H9 (cell line): ENCODE data around the gene PSKH1. TPM values are rescaled to one million over a fixed set of nuclear protein-coding genes. Genes with fewer than 3 reads are reported as not detected.

Experiments used
- DNase-seq: peaks from one replicate; pipeline ENCODE4 v3.0.0-alpha.2; 2017
- H2AFZ ChIP-seq: one replicate; pipeline ENCODE4 v1.6.1; 2013; ENCODE audit warnings: mild to moderate bottlenecking, low read length, control low read depth, moderate library complexity
- H2AK5ac ChIP-seq: 2 replicates; pipeline ENCODE4 v1.6.1; 2013; ENCODE audit warnings: low read length, control low read depth, mixed read lengths; ENCODE audit not compliant: insufficient read length
- H2BK120ac ChIP-seq: one replicate; pipeline ENCODE4 v1.6.1; 2013; ENCODE audit warnings: low read depth, mild to moderate bottlenecking, low read length, control low read depth, inconsistent platforms; ENCODE audit not compliant: poor library complexity, severe bottlenecking
- H2BK12ac ChIP-seq: 2 replicates; pipeline ENCODE4 v1.6.1; 2013; ENCODE audit warnings: low read length, control low read depth, mixed read lengths, low read depth; ENCODE audit not compliant: insufficient read length
- H2BK15ac ChIP-seq: 2 replicates; pipeline ENCODE4 v1.6.1; 2013; ENCODE audit warnings: low read depth, low read length, control low read depth
- H2BK20ac ChIP-seq: one replicate; pipeline ENCODE4 v1.6.1; 2013; ENCODE audit warnings: low read depth, mild to moderate bottlenecking, low read length, control low read depth, inconsistent platforms; ENCODE audit not compliant: poor library complexity, severe bottlenecking
- H2BK5ac ChIP-seq: 2 replicates; pipeline ENCODE4 v1.6.1; 2013; ENCODE audit warnings: low read length, control low read depth, mixed read lengths; ENCODE audit not compliant: insufficient read length
- H3K14ac ChIP-seq: 2 replicates; pipeline ENCODE4 v1.6.1; 2013; ENCODE audit warnings: low read length, control low read depth; ENCODE audit not compliant: insufficient read depth
- H3K18ac ChIP-seq: 2 replicates; pipeline ENCODE4 v1.6.1; 2013; ENCODE audit warnings: low read depth, mild to moderate bottlenecking, mixed read lengths, low read length, control low read depth; ENCODE audit not compliant: insufficient read length
- H3K23ac ChIP-seq: 2 replicates; pipeline ENCODE4 v1.6.1; 2013; ENCODE audit warnings: low read length, control low read depth, mixed read lengths, low read depth; ENCODE audit not compliant: insufficient read length
- H3K23me2 ChIP-seq: 2 replicates; pipeline ENCODE4 v1.6.1; 2013; ENCODE audit warnings: low read depth, mild to moderate bottlenecking, mixed read lengths, low read length, control low read depth; ENCODE audit not compliant: insufficient read length, poor library complexity, severe bottlenecking
- H3K27ac ChIP-seq: 2 replicates; pipeline ENCODE4 v1.5.1; 2013; ENCODE audit warnings: low read length, control low read depth, mixed read lengths, low read depth; ENCODE audit not compliant: insufficient read length
- H3K27me3 ChIP-seq: 2 replicates; pipeline ENCODE4 v1.6.1; 2013; ENCODE audit warnings: low read length, control low read depth, inconsistent platforms; ENCODE audit not compliant: insufficient read depth
- H3K4ac ChIP-seq: 2 replicates; pipeline ENCODE4 v1.6.1; 2013; ENCODE audit warnings: low read depth, mild to moderate bottlenecking, control low read depth, inconsistent platforms, low read length, moderate library complexity
- H3K4me1 ChIP-seq: 2 replicates; pipeline ENCODE4 v1.6.1; 2013; ENCODE audit warnings: low read length, control low read depth, inconsistent platforms; ENCODE audit not compliant: insufficient read depth
- H3K4me2 ChIP-seq: 2 replicates; pipeline ENCODE4 v1.6.1; 2013; ENCODE audit warnings: low read length, control low read depth, mixed read lengths; ENCODE audit not compliant: insufficient read length, insufficient read depth
- H3K56ac ChIP-seq: 2 replicates; pipeline ENCODE4 v1.6.1; 2013; ENCODE audit warnings: low read depth, mild to moderate bottlenecking, mixed read lengths, low read length, control low read depth; ENCODE audit not compliant: insufficient read length
- H3K79me1 ChIP-seq: 2 replicates; pipeline ENCODE4 v1.6.1; 2013; ENCODE audit warnings: low read depth, mild to moderate bottlenecking, moderate library complexity, low read length, control low read depth, inconsistent platforms; ENCODE audit not compliant: insufficient read depth, poor library complexity, severe bottlenecking
- H3K79me2 ChIP-seq: 2 replicates; pipeline ENCODE4 v1.6.1; 2013; ENCODE audit warnings: low read length, control low read depth, inconsistent platforms; ENCODE audit not compliant: insufficient read depth
- H3K9ac ChIP-seq: 2 replicates; pipeline ENCODE4 v1.6.1; 2013; ENCODE audit warnings: low read length, control low read depth, mixed read lengths; ENCODE audit not compliant: insufficient read length; ENCODE audit errors: extremely low read depth
- H3K9me3 ChIP-seq: one replicate; pipeline ENCODE4 v1.6.1; 2013; ENCODE audit warnings: low read depth, low read length, inconsistent platforms; ENCODE audit not compliant: control insufficient read depth
- H3T11ph ChIP-seq: one replicate; pipeline ENCODE4 v1.6.1; 2013; ENCODE audit warnings: mild to moderate bottlenecking, low read length, control low read depth, inconsistent platforms
- H4K20me1 ChIP-seq: one replicate; pipeline ENCODE4 v1.6.1; 2013; ENCODE audit not compliant: control insufficient read depth, insufficient read length, insufficient read depth
- H4K5ac ChIP-seq: 2 replicates; pipeline ENCODE4 v1.6.1; 2013; ENCODE audit warnings: low read depth, mild to moderate bottlenecking, mixed read lengths, low read length, control low read depth; ENCODE audit not compliant: insufficient read length
- H4K8ac ChIP-seq: replicated peaks from 2 replicates; pipeline ENCODE4 v1.6.1; 2013; ENCODE audit warnings: low read length, control low read depth, mixed read lengths, low read depth; ENCODE audit not compliant: insufficient read length
- H4K91ac ChIP-seq: 2 replicates; pipeline ENCODE4 v1.6.1; 2013; ENCODE audit warnings: low read depth, mild to moderate bottlenecking, moderate library complexity, mixed read lengths, low read length, control low read depth; ENCODE audit not compliant: insufficient read length
- H3K27ac Mint-ChIP-seq, 3 experiments: 2 replicates in 2 of 3; 3 replicates in 1 of 3; pipeline ENCODE4 v1.8.0; 2020 to 2021; ENCODE audit warnings: mixed read lengths in 3 of 3, mild to moderate bottlenecking in 1 of 3, moderate library complexity in 1 of 3
- H3K27me3 Mint-ChIP-seq: 2 replicates; pipeline ENCODE4 v1.8.0; 2021; ENCODE audit warnings: low read depth, mild to moderate bottlenecking, moderate library complexity, mixed read lengths
- H3K36me3 Mint-ChIP-seq, 3 experiments: 2 replicates in 2 of 3; 3 replicates in 1 of 3; pipeline ENCODE4 v1.8.0; 2020 to 2021; ENCODE audit warnings: low read depth in 3 of 3, mixed read lengths in 3 of 3; ENCODE audit not compliant: insufficient read depth in 1 of 3
- H3K4me1 Mint-ChIP-seq, 2 experiments: 2 replicates each; pipeline ENCODE4 v1.8.0; 2020; ENCODE audit warnings: mixed read lengths in 2 of 2
- H3K4me3 Mint-ChIP-seq, 2 experiments: 2 replicates in 1 of 2; 3 replicates in 1 of 2; pipeline ENCODE4 v1.8.0; 2020 to 2021; ENCODE audit warnings: mild to moderate bottlenecking in 2 of 2, mixed read lengths in 2 of 2, moderate library complexity in 1 of 2
- H3K9me3 Mint-ChIP-seq, 2 experiments: 2 replicates in 1 of 2; 3 replicates in 1 of 2; pipeline ENCODE4 v1.8.0; 2020; ENCODE audit warnings: mild to moderate bottlenecking in 2 of 2, mixed read lengths in 2 of 2, moderate library complexity in 1 of 2
- WGBS: extraction: QIAGEN DNeasy Blood & Tissue Kit; methylation state at CpG from one replicate; pipeline ENCODE4 v1.1.7; 2013; ENCODE audit warnings: missing lambda C conversion rate, low lambda C conversion rate, mixed read lengths; ENCODE audit not compliant: insufficient read length; ENCODE audit errors: extremely low coverage; 5-methylcytosine and 5-hydroxymethylcytosine counted together
- total RNA-seq: library from RNA; stranded (reverse); gene quantifications from 2 replicates; pipeline ENCODE4 v1.2.1, GENCODE V29; 2021
- TF ChIP-seq, protein P1 (sequence below): fragments of 200-600 bp; sonication (generic); conservative IDR thresholded peaks from 3 replicates; pipeline ENCODE4 v1.8.0; 2021; ENCODE audit warnings: antibody characterized with exemption, mild to moderate bottlenecking

The PSKH1 gene
- total RNA-seq, 1 experiment from 2014 or later = 29.1 TPM

DNA sequence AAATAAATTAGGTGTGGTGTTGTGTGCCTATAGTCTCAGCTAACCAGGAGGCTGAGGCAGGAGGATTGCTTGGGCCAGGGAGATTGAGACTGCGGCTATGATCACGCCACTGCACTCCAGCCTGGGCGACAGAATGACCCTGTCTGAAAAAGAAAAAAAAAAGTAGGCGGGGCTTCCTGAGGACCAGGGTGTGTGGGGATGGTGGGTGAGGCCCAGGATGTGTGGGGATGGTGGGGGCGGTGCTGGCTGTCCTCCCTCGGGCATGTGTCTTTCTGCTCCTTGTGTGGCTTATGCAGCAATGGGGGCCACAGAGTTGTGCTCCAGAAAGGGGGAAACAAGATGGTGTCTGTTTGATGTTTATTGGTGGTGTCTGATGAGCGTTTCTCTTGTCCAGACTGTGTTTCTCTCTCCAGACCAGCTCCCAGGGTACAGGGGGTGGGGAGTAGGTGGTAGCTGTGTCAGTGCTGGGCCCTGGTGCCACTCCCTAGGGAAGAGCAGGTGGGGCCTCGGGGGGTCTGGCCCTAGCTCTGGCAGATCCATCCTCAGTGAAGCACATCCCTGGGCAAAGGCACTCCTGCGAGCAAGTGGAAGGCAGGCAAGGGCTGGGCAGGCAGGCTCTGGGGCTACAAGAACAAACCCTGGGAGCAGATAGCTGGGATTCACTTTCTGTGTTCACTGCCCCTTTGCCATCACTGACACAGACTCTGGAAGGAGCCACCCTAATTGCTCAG lies 48.6 kb downstream of the PSKH1 start:
- H3K27ac Mint-ChIP-seq = peak overlapping the region in 2 of 3 experiments; percentile 41 to 44; a peak in 2 of 7 replicates

More for the DNA sequence above, 48.6 kb downstream of the PSKH1 start:
- H3K9ac ChIP-seq = no peak overlapping the region
- Mint-ChIP-seq H3K9me3 (no peaks in the 10 kb centered on the region; a peak in 1 of 5 replicates), H3K4me3 (no peak overlapping the region), H3K36me3 (peaks cover 11 to 41% (median 15%) of the 10 kb centered on the region in 3 experiments; a peak in 5 of 7 replicates), H3K27me3 (no peaks in the 10 kb centered on the region), H3K4me1 (peaks cover 9 to 23% of the 10 kb centered on the region in 2 experiments)
- H3K27me3 ChIP-seq = no peaks in the 10 kb centered on the region
- no peak overlapping the region for H3K18ac ChIP-seq
- no peak overlapping the region for H3T11ph ChIP-seq
- no peak overlapping the region for H2AK5ac ChIP-seq
- no peak overlapping the region for H3K23ac ChIP-seq
- no peaks in the 10 kb centered on the region for H3K79me1 ChIP-seq
- H3K14ac ChIP-seq = no peak overlapping the region
- H4K5ac ChIP-seq = no peak overlapping the region
- H3K4me1 ChIP-seq = 0 out of 2 replicates have a peak, but pooled peaks cover 3% of the 10 kb centered on the region
- H3K56ac ChIP-seq = no peak overlapping the region
- no peak overlapping the region for H2BK120ac ChIP-seq
- no peak overlapping the region for H3K4ac ChIP-seq
- no peaks in the 10 kb centered on the region for H3K79me2 ChIP-seq
- H4K8ac ChIP-seq = no peak overlapping the region
- WGBS = no CpG with 5 or more reads among the region's 9 CpGs
- no peak overlapping the region for H4K91ac ChIP-seq
- H2BK12ac ChIP-seq = no peak overlapping the region
- no peaks in the 10 kb centered on the region for H4K20me1 ChIP-seq
- peaks cover 4% of the 10 kb centered on the region for H3K23me2 ChIP-seq
- H2BK20ac ChIP-seq = no peak overlapping the region
- no peak overlapping the region for H3K27ac ChIP-seq
- no peak overlapping the region for H3K4me2 ChIP-seq
- no peak overlapping the region for H2AFZ ChIP-seq
- no peaks in the 10 kb centered on the region for H3K9me3 ChIP-seq
- TF ChIP-seq, protein P1, sequence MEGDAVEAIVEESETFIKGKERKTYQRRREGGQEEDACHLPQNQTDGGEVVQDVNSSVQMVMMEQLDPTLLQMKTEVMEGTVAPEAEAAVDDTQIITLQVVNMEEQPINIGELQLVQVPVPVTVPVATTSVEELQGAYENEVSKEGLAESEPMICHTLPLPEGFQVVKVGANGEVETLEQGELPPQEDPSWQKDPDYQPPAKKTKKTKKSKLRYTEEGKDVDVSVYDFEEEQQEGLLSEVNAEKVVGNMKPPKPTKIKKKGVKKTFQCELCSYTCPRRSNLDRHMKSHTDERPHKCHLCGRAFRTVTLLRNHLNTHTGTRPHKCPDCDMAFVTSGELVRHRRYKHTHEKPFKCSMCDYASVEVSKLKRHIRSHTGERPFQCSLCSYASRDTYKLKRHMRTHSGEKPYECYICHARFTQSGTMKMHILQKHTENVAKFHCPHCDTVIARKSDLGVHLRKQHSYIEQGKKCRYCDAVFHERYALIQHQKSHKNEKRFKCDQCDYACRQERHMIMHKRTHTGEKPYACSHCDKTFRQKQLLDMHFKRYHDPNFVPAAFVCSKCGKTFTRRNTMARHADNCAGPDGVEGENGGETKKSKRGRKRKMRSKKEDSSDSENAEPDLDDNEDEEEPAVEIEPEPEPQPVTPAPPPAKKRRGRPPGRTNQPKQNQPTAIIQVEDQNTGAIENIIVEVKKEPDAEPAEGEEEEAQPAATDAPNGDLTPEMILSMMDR = no peak
- H2BK15ac ChIP-seq = no peak overlapping the region
- DNase-seq = no peak
- H2BK5ac ChIP-seq = no peak overlapping the region
